OCI-LY1 (cell line): ENCODE data around the gene THSD7A.

Experiments
- EZH2 ChIP-seq: fragments of 200-600 bp; sonication (generic), shearing (Covaris generic); IDR thresholded peaks from 2 replicates; pipeline ENCODE4 v1.8.0; 2017; ENCODE audit warnings: borderline replicate concordance, mixed run types, mild to moderate bottlenecking, antibody characterized with exemption, low read length, moderate library complexity, mixed read lengths
- TF ChIP-seq, protein P1 (sequence below): fragments of 200-600 bp; sonication (generic), shearing (Covaris generic); IDR thresholded peaks from 2 replicates; pipeline ENCODE4 v1.5.1; 2017; ENCODE audit warnings: mild to moderate bottlenecking, antibody characterized with exemption, low read length, moderate library complexity, mixed read lengths

GRCh38 chr7:11591943-11592342 is 240.1 kb downstream of the THSD7A start:
- TF ChIP-seq, protein P1, sequence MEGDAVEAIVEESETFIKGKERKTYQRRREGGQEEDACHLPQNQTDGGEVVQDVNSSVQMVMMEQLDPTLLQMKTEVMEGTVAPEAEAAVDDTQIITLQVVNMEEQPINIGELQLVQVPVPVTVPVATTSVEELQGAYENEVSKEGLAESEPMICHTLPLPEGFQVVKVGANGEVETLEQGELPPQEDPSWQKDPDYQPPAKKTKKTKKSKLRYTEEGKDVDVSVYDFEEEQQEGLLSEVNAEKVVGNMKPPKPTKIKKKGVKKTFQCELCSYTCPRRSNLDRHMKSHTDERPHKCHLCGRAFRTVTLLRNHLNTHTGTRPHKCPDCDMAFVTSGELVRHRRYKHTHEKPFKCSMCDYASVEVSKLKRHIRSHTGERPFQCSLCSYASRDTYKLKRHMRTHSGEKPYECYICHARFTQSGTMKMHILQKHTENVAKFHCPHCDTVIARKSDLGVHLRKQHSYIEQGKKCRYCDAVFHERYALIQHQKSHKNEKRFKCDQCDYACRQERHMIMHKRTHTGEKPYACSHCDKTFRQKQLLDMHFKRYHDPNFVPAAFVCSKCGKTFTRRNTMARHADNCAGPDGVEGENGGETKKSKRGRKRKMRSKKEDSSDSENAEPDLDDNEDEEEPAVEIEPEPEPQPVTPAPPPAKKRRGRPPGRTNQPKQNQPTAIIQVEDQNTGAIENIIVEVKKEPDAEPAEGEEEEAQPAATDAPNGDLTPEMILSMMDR, result no peak
- TF ChIP-seq EZH2, result no peak
